IPS-NIHi11 (cell line): ENCODE data around the gene CUEDC1.
"Not testable (repeated sequence)": the region's sequence is repeated elsewhere in the genome, so short reads cannot be mapped to it uniquely, and the experiment has no call there.

Experiments used
- DNase-seq: peaks from one replicate; pipeline ENCODE4 v3.0.0; 2012; ENCODE audit warnings: mixed read lengths, low spot score

Gene CUEDC1

GRCh38 chr17:57984936-57985674 is 29.9 kb upstream of the CUEDC1 start:
- no peak for DNase-seq

- no peak for DNase-seq
Observed at GRCh38 chr17:57984261-57984890, 29.2 kb upstream of the CUEDC1 start.

DNA sequence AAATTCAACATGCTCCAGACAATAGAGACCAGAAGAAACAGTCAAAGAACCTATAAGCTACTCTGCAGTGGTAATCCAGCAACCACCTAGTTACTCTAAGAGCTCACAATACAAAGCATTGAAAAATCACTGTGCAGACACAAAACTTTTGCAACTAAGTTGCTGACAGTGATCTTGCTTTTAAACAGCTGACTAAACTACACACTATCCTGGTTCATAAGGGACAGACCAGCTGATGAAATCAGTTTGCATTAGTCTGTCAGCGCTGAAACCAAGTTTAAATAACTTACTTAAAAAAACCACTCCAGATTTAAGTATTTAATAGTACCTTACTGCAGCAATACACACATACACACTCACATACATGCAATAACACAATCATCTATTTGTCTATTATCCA is 28.2 kb upstream of the CUEDC1 start:
- DNase-seq: no peak

DNA sequence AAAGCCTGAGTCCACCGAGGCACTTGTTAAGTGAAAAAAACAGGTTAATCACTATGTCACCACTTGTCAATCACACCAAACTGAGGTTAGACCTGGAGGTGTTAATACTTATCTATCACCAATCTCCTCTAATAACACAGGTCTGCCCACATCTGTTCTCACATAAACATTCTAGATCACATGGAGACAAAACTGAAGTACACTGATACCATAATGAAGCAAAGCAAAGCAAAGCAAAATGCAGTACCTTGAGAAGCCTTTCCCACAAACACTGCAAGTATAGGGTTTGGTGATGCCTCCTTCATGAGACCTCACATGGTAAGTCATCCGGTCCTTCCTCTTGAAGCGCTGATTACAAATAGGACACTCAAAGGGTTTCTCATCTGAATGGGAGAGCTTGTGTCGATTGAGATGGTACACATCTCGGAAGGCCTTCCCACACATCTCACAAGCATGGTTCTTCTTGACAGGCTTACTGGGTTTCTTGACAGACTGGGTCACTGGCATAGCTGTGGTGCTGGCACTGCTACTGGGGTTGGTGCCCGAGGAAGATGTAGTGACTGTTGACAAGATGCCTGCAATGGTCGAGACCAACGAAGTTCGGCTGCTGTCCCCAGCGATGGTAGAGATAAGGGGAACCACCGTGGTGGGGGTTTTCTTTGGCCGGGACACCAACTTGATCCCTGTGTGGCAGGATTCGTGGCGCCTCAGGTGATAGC is 27.4 kb upstream of the CUEDC1 start:
- DNase-seq: no peak

- no peak for DNase-seq
Observed at GRCh38 chr17:57980522-57980921, 25.3 kb upstream of the CUEDC1 start.

- DNase-seq: no peak
Observed at GRCh38 chr17:57979076-57979475, 23.9 kb upstream of the CUEDC1 start.

GRCh38 chr17:57976594-57976993 is 21.4 kb upstream of the CUEDC1 start:
- no peak for DNase-seq

GRCh38 chr17:57975044-57975443 is 19.8 kb upstream of the CUEDC1 start:
- DNase-seq: no peak

- DNase-seq: not testable (repeated sequence)
Observed at GRCh38 chr17:57974053-57974824, 19.0 kb upstream of the CUEDC1 start.

GRCh38 chr17:57972151-57972550 is 16.9 kb upstream of the CUEDC1 start:
- no peak for DNase-seq

GRCh38 chr17:57971572-57971971 is 16.4 kb upstream of the CUEDC1 start:
- DNase-seq: no peak

GRCh38 chr17:57970710-57971109 is 15.5 kb upstream of the CUEDC1 start:
- no peak for DNase-seq

GRCh38 chr17:57968456-57968855 is 13.2 kb upstream of the CUEDC1 start:
- DNase-seq: no peak

DNA sequence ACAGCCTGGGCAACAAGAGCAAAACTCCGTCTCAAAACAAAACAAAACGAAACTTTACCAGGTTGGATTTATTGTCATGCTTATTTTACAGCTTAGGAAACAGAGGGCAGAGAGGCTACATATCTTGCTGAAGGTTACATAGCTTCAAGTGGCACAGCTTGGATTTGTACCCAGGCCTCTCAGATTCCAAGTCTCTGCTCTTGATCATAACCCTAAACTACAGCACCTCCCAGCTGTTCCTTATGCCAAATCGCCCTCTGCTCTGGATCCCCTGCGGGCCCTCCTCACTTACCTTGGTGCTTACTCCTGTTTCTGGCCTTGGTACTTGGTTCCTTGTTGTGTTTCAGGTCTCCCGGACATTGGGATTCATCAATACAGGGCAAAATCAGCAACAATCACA is 11.7 kb upstream of the CUEDC1 start:
- DNase-seq: no peak

DNA sequence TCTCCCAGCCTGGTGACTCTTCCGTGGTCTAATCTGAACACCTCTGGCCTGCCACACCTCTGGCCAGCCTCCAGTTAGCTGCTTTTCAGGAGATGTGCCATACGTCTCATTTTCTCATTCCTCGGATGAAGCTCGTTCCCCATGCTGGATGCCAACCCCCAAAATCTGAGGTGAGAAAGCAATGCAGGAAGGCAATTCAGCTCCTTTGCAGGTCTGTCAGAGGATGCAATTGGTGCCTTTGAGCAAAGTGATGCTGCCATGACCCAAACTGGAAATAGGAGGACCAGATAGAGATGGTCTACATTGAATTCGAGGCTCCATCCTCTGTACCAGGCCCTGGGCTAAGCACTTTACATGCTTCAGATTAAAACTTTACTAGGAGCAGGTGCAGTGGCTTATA is 11.0 kb upstream of the CUEDC1 start:
- DNase-seq: no peak

- no peak for DNase-seq
Observed at GRCh38 chr17:57965521-57966160, 10.4 kb upstream of the CUEDC1 start.

DNA sequence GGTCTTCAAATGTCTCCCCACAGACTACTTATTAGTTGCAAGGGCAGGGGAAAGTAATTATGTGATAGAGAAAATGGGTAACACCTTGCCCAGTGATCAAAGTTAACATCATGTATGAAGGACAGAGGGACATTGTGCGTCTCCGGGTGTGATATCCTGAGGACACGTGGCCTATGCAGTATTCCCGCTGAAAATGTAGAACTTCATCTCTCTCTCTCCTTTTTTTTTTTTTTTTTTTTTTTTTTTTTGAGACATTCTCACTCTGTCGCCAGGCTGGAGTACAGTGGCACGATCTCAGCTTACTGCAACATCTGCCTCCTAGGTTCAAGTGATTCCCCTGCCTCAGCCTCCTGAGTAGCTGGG is 7.9 kb upstream of the CUEDC1 start:
- DNase-seq: no peak

DNA sequence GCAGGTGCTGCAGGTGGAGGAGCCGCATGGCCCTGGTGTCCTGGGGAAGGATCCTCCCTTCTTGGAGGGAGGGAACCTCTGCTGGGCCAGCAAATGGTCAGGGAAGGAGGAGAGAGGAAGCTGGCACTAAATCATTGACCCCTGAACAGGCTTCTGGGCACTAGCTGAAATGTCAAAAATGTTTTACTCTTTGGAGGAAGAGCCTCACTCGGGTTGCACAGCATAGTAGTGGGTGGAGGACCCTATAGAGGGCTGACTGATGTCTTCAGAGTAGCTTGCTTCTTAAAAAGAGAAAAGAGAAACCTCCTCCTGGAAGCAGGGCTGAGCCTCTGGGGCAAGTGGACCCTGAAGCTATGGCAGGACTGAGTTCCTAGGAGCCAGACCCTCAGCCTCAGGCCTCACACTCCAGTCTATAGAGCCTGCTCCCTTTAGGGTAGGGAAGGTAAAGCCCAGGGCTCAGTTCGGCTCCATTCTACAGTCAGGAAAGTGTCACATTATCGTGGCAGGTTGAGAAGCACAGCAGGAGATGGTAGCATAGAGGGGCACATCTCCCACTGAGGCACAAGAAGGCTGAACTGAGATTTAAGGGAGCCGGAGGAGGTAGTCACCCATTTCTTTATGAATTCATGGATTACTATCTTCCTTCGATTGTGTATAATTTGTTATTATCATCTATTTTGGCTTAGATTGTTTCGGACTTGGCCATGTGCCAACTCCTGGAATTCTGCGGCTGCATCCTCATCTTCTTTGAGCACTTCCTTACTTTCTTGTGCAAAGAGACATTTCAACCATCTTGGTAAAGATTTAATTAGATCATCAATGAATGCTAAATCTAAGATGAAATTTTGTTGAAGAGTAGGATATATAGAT is 7.3 kb upstream of the CUEDC1 start:
- DNase-seq: no peak

- DNase-seq: no peak
Observed at GRCh38 chr17:57959929-57960328, 4.7 kb upstream of the CUEDC1 start.

DNA sequence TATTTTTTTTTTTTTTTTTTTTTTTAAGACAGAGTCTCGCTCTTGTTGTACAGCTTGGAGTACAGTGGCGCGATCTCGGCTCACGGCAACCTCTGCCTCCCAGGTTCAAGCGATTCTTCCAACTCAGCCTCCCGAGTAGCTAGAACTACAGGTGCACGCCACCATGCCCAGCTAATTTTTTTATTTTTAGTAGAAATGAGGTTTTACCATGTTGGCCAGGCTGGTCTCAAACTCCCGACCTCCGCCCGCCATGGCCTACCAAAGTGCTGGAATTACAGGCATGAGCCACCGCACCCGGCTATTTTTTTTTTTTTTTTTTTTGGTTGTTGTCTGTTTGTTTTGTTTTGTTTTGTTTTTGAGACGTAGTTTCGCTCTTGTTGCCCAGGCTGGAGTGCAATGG is 3.2 kb upstream of the CUEDC1 start:
- DNase-seq: not testable (repeated sequence)

DNA sequence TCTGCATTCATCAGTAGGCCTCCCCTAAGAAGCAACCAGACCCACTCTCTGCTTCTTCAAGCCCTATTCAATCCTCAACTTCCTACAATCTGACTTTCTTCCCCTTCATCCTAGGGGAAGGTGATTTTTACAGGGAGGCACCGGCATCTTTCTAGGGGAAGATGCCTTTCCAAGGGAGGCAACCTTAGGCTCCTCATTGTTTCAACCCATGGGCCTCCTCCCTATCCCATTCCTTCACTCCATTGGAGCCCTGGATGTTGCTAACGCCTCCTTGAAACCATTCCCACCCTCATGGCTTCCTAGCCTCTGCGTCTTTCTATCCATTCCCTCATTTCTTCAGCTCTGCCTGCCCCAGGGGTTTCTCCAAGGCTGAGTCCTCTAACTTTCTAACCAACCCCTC is 2.7 kb upstream of the CUEDC1 start:
- no peak for DNase-seq
